KOPT-K1 (cell line): Measurements from ENCODE around the gene GPRC5C.

Experiments
- H3K27ac ChIP-seq: fragments of 200-600 bp; sonication (generic); 2 replicates; pipeline ENCODE4 v1.5.1; 2016; ENCODE audit warnings: antibody characterized with exemption, mild to moderate bottlenecking, low read depth, low read length; ENCODE audit not compliant: poor library complexity, severe bottlenecking
- H3K36me3 ChIP-seq: fragments of 200-600 bp; sonication (generic); 2 replicates; pipeline ENCODE4 v1.5.1; 2017; ENCODE audit warnings: antibody characterized with exemption, mild to moderate bottlenecking, low read length, moderate library complexity; ENCODE audit not compliant: insufficient read depth
- H3K9me3 ChIP-seq: fragments of 200-600 bp; sonication (generic); 2 replicates; pipeline ENCODE4 v1.5.1; 2017; ENCODE audit warnings: antibody characterized with exemption, low read length, mild to moderate bottlenecking; ENCODE audit not compliant: insufficient read depth, poor library complexity, severe bottlenecking

Gene GPRC5C

GRCh38 chr17:74419928-74420411 lies 11.9 kb upstream of the GPRC5C start:
- Histone ChIP-seq H3K27ac (no peak overlapping the region), H3K9me3 (no peaks in the 10 kb centered on the region), H3K36me3 (no peaks in the 10 kb centered on the region)

- H3K9me3 ChIP-seq, result no peaks in the 10 kb centered on the region
- no peaks in the 10 kb centered on the region for H3K36me3 ChIP-seq
- H3K27ac ChIP-seq, result no peak overlapping the region
Measured at GRCh38 chr17:74424117-74424516, 7.8 kb upstream of the GPRC5C start.

- no peaks in the 10 kb centered on the region for H3K36me3 ChIP-seq
- H3K9me3 ChIP-seq, result no peaks in the 10 kb centered on the region
- no peak overlapping the region for H3K27ac ChIP-seq
Measured at GRCh38 chr17:74424657-74425056, 7.2 kb upstream of the GPRC5C start.

DNA sequence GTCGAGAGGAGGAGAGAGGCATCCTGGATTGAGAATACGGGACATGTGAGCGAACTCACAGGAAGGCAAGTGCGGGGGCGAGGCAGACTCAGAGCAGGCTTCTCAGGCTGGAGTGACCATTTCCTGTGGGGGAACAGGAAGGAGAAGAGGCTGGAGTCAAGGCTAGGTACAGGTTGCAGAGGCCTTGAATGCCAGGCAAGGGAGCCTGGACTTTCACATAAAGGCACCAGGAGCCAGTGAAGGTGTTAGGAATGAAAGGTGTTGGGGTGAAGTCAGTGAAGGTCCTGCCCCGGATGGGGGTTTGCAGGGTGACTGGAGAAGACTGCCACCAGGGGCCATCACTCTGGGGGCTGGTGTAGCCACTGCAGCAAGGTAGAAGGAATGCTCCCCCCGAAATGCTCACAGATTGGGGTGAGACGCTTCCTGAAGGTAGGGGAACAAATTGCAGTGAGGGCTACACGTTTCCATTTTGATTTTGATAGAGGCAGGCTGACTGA lies 5.3 kb upstream of the GPRC5C start:
- Histone ChIP-seq H3K27ac (no peak overlapping the region), H3K36me3 (no peaks in the 10 kb centered on the region), H3K9me3 (no peaks in the 10 kb centered on the region)

- Histone ChIP-seq H3K27ac (no peak overlapping the region), H3K9me3 (no peaks in the 10 kb centered on the region), H3K36me3 (no peaks in the 10 kb centered on the region)
Measured at GRCh38 chr17:74427048-74427762, 4.7 kb upstream of the GPRC5C start.

GRCh38 chr17:74427763-74428153 lies 4.1 kb upstream of the GPRC5C start:
- no peaks in the 10 kb centered on the region for H3K36me3 ChIP-seq
- H3K27ac ChIP-seq, result no peak overlapping the region

DNA sequence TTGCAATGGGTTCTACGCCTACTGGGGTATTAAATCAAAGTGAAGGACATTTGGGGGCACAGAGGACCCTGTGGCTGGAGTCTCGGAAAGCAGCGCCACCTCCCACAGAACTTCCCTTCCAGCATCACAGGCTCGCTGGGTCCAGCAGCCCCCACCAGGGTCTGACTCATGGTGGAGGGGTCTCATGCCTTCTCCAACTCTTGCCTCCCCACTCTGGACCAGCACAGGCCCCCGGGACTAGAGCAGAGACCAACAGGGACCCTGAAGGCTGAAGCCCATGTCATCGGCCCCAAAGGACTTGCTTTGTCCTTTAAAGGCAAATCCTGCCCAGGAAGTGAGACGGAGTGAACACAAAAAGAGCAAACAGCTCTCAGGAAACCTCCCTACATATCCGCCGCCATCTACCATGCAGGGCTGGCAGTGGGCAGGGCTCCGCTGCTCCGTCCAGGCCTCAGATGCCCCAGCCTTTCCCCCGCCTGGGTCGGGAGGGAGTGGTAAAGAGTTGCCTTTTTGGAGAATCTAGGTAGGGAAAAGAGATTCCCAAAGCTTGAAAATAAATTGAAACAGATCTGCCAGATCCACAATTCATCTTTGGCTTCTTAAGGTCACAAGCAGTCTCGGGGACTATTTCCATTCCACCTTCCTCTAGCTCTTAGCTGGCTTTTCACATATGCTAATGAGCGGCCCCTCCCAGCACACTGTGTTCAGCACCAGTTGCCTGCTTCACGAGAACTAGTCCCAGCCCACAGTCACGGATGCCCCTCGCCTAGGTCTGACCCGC lies 2.1 kb upstream of the GPRC5C start:
- H3K36me3 ChIP-seq, result no peaks in the 10 kb centered on the region
- H3K9me3 ChIP-seq, result no peaks in the 10 kb centered on the region
- no peak overlapping the region for H3K27ac ChIP-seq

More at GRCh38 chr17:74427763-74428153, 4.1 kb upstream of the GPRC5C start:
- no peaks in the 10 kb centered on the region for H3K9me3 ChIP-seq

GRCh38 chr17:74430385-74430705 lies 1.5 kb upstream of the GPRC5C start:
- Histone ChIP-seq H3K36me3 (no peaks in the 10 kb centered on the region), H3K9me3 (no peaks in the 10 kb centered on the region), H3K27ac (no peak overlapping the region)

DNA sequence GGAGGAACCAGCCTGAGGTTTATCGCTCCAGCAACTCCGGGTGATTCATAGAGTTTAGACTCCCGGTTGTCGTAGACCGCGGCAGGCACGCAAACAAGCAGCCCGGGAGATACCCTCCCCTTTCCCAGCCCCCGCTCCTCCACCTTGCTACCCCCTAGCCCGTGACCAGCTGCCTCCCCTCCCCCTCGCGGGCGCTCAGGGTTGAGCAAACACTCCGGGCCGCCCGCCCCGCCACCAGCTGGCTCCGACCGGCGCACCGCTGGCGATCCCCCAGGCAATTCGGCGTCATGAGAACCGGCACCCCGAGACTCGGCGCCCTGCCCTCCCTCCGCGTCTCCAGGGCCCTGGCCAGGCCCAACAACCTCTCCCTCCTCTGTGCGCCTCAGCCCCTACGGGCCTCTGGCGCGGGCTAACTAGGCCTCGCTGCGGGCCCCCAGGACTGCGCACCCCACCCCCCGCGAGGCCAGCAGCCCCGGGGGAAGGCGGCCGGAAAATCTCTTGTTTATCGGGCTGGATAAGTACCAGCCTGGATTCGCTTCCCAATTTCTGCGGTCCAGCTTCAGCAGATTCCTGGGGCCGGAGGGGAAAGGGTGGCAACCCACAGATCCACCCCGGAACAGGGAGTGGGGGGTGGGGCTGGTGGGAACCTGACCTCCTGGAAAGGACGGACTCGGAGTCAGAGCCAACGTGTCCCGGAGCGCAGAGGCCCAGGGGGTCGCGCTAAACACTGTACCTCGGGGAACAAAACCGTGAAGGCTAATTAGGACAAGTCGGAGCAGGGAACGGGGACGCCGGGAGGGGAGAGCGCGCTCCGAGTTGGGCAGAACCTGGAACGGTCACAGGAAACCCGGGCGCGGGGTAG lies 951 bp upstream of the GPRC5C start:
- H3K9me3 ChIP-seq, result no peaks in the 10 kb centered on the region
- no peak overlapping the region for H3K27ac ChIP-seq

GRCh38 chr17:74432424-74432690 lies 469 bp downstream of the GPRC5C start:
- no peak overlapping the region for H3K27ac ChIP-seq

More for the DNA sequence above, 951 bp upstream of the GPRC5C start:
- no peaks in the 10 kb centered on the region for H3K36me3 ChIP-seq

GRCh38 chr17:74432766-74433391 lies 991 bp downstream of the GPRC5C start:
- Histone ChIP-seq H3K36me3 (no peaks in the 10 kb centered on the region), H3K27ac (no peak overlapping the region), H3K9me3 (peaks cover 10% of the 10 kb centered on the region)

More at GRCh38 chr17:74432424-74432690, 469 bp downstream of the GPRC5C start:
- H3K9me3 ChIP-seq, result peaks cover 5% of the 10 kb centered on the region
- no peaks in the 10 kb centered on the region for H3K36me3 ChIP-seq

GRCh38 chr17:74433421-74434121 lies 1.7 kb downstream of the GPRC5C start:
- H3K36me3 ChIP-seq, result no peaks in the 10 kb centered on the region
- H3K9me3 ChIP-seq, result peaks cover 17% of the 10 kb centered on the region
- H3K27ac ChIP-seq, result no peak overlapping the region

- no peak overlapping the region for H3K27ac ChIP-seq
- H3K9me3 ChIP-seq, result peaks cover 37% of the 10 kb centered on the region
- H3K36me3 ChIP-seq, result no peaks in the 10 kb centered on the region
Measured at GRCh38 chr17:74435775-74436359, 4.0 kb downstream of the GPRC5C start.

DNA sequence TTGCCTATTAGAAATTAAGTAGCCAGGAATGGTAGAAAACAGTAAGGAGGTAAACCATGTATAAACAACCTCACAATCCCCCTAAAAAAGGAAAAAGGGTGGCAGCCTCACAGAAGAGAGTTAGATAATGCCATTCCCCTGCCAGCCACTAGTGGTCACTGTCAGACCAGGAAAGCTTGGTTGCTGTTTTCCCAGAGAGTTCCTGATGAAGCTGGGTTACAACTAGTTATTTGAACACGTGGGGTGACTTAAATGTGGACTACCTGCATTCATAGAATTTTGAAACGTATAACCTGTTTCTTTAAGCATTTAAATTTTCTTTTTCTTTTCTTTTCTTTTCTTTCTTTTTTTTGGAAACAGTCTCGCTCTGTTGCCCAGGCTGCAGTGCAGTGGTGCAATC lies 5.8 kb downstream of the GPRC5C start:
- Histone ChIP-seq H3K36me3 (no peaks in the 10 kb centered on the region), H3K9me3 (peaks cover 37% of the 10 kb centered on the region), H3K27ac (no peak overlapping the region)
